Activated naive CD4-positive, alpha-beta T cell treated with anti-CD3 and anti-CD28 coated beads, Interleukin-2, amount 10 ng/mL, durations not matched to agents 7 days and 5 days (primary cell): ENCODE data around the gene LAS1L.
"Not testable (repeated sequence)": the region's sequence is repeated elsewhere in the genome, so short reads cannot be mapped to it uniquely, and the experiment has no call there.

ENCODE experiments used
- CTCF ChIA-PET: fragments of 350-600 bp; sonication (Branson Sonifier 250); formaldehyde crosslinking; loops from one replicate; lab custom pipeline; 2021; ENCODE audit warnings: antibody characterized with exemption; lab: Charles Lee
- DNase-seq: peaks from one replicate; pipeline ENCODE4 v3.0.0-alpha.2; 2020
- H3K27ac Mint-ChIP-seq: one replicate; pipeline ENCODE4 v1.8.0; 2021; ENCODE audit warnings: mild to moderate bottlenecking, moderate library complexity, mixed read lengths
- H3K27me3 Mint-ChIP-seq: one replicate; pipeline ENCODE4 v1.8.0; 2021; ENCODE audit warnings: mild to moderate bottlenecking, mixed read lengths
- H3K36me3 Mint-ChIP-seq: one replicate; pipeline ENCODE4 v1.8.0; 2021; ENCODE audit warnings: mixed read lengths
- H3K4me1 Mint-ChIP-seq: one replicate; pipeline ENCODE4 v1.8.0; 2021; ENCODE audit warnings: mixed read lengths
- H3K4me3 Mint-ChIP-seq: one replicate; pipeline ENCODE4 v1.8.0; 2021; ENCODE audit warnings: mild to moderate bottlenecking, moderate library complexity, mixed read lengths
- H3K9me3 Mint-ChIP-seq: one replicate; pipeline ENCODE4 v1.8.0; 2021; ENCODE audit warnings: mixed read lengths

LAS1L gene

GRCh38 chrX:65488495-65488894, 46.1 kb downstream of the LAS1L start:
- no peaks in the 10 kb centered on the region for H3K27me3 Mint-ChIP-seq
- H3K36me3 Mint-ChIP-seq, result no peaks in the 10 kb centered on the region
- DNase-seq, result no peak
- no peaks in the 10 kb centered on the region for H3K9me3 Mint-ChIP-seq
- no peak overlapping the region for H3K4me3 Mint-ChIP-seq
- CTCF ChIA-PET, result no interaction called here
- no peaks in the 10 kb centered on the region for H3K4me1 Mint-ChIP-seq
- no peak overlapping the region for H3K27ac Mint-ChIP-seq

GRCh38 chrX:65480960-65481359, 53.6 kb downstream of the LAS1L start:
- Mint-ChIP-seq H3K27me3 (no peaks in the 10 kb centered on the region), H3K4me3 (no peak overlapping the region), H3K4me1 (no peaks in the 10 kb centered on the region), H3K27ac (no peak overlapping the region), H3K36me3 (no peaks in the 10 kb centered on the region), H3K9me3 (peaks cover 2% of the 10 kb centered on the region)
- no peak for DNase-seq
- CTCF ChIA-PET, result no interaction called here

GRCh38 chrX:65479102-65479501, 55.5 kb downstream of the LAS1L start:
- H3K4me3 Mint-ChIP-seq, CTCF ChIA-PET, H3K27ac Mint-ChIP-seq, H3K27me3 Mint-ChIP-seq, H3K36me3 Mint-ChIP-seq, H3K4me1 Mint-ChIP-seq, H3K9me3 Mint-ChIP-seq, DNase-seq: not testable (repeated sequence)

- Mint-ChIP-seq H3K36me3 (no peaks in the 10 kb centered on the region), H3K27ac (no peak overlapping the region), H3K9me3 (peaks cover 2% of the 10 kb centered on the region), H3K4me1 (no peaks in the 10 kb centered on the region), H3K4me3 (no peak overlapping the region), H3K27me3 (no peaks in the 10 kb centered on the region)
- no peak for DNase-seq
- CTCF ChIA-PET, result no interaction called here
Observed at GRCh38 chrX:65476564-65476963, 58.0 kb downstream of the LAS1L start.

- H3K4me1 Mint-ChIP-seq, result no peaks in the 10 kb centered on the region
- H3K4me3 Mint-ChIP-seq, result no peak overlapping the region
- peaks cover 4% of the 10 kb centered on the region for H3K9me3 Mint-ChIP-seq
- H3K36me3 Mint-ChIP-seq, result no peaks in the 10 kb centered on the region
- no peaks in the 10 kb centered on the region for H3K27me3 Mint-ChIP-seq
- no peak overlapping the region for H3K27ac Mint-ChIP-seq
- no peak for DNase-seq
- CTCF ChIA-PET, result no interaction called here
Observed at GRCh38 chrX:65463550-65463949, 71.0 kb downstream of the LAS1L start.
